Bronchial epithelial cell (primary cell): Measurements from ENCODE around the gene MMGT1. TPM values are rescaled to one million over a fixed set of nuclear protein-coding genes. Genes with fewer than 3 reads are reported as not detected.

Source experiments
- DNase-seq: peaks from one replicate; pipeline ENCODE4 v3.0.0-alpha.2; 2010; ENCODE audit warnings: low read depth
- FAIRE-seq: peaks from 2 replicates; lab custom pipeline; 2011; peaks lifted over from hg19 to GRCh38; lab: Jason Lieb, UNC
- H3K27me3 ChIP-seq: 2 replicates; pipeline ENCODE4 v1.5.1; 2011; ENCODE audit warnings: low read length; ENCODE audit not compliant: control insufficient read depth, insufficient read depth
- H3K36me3 ChIP-seq: 2 replicates; pipeline ENCODE4 v1.5.1; 2011; ENCODE audit warnings: low read length; ENCODE audit not compliant: control insufficient read depth, insufficient read depth
- H3K4me3 ChIP-seq: 2 replicates; pipeline ENCODE4 v1.5.1; 2011; ENCODE audit warnings: mild to moderate bottlenecking, low read depth, low read length, control low read depth
- total RNA-seq: library from RNA; depleted of rRNA; stranded (reverse); fragments of >200 nt; gene quantifications from 2 replicates; pipeline ENCODE4 v1.2.1, GENCODE V29; 2014
- TF ChIP-seq, protein P1 (sequence below): IDR thresholded peaks from 2 replicates; pipeline ENCODE4 v1.5.1; 2011; ENCODE audit warnings: mild to moderate bottlenecking, moderate library complexity, low read length, control low read depth, inconsistent platforms; ENCODE audit not compliant: insufficient read depth, severe bottlenecking

MMGT1 gene
- total RNA-seq, 1 donor from 2014 or later = 7.9 TPM

DNA sequence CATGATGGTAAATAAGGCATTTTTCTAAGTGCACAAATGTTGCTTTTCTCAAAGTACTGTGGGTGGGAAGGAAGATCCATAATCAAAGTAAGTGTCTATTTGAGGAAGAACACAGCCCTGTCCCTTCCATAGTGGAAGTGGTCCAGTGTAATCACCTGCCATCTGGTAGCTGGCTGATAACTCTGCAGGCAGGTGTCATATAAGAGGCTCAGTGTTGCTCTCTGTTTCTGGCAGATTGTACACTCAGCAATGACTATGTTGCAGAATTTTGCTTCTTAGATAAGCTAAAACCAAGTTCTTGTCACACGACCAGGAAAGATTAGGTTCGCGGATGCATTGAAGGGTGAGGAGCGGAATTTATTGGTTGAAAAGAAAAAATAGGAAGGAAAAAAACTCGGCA is 59.4 kb downstream of the MMGT1 start:
- no peaks in the 10 kb centered on the region for H3K27me3 ChIP-seq
- no peak overlapping the region for H3K4me3 ChIP-seq
- no peak for FAIRE-seq
- TF ChIP-seq, protein P1, sequence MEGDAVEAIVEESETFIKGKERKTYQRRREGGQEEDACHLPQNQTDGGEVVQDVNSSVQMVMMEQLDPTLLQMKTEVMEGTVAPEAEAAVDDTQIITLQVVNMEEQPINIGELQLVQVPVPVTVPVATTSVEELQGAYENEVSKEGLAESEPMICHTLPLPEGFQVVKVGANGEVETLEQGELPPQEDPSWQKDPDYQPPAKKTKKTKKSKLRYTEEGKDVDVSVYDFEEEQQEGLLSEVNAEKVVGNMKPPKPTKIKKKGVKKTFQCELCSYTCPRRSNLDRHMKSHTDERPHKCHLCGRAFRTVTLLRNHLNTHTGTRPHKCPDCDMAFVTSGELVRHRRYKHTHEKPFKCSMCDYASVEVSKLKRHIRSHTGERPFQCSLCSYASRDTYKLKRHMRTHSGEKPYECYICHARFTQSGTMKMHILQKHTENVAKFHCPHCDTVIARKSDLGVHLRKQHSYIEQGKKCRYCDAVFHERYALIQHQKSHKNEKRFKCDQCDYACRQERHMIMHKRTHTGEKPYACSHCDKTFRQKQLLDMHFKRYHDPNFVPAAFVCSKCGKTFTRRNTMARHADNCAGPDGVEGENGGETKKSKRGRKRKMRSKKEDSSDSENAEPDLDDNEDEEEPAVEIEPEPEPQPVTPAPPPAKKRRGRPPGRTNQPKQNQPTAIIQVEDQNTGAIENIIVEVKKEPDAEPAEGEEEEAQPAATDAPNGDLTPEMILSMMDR = no peak
- no peak for DNase-seq
- no peaks in the 10 kb centered on the region for H3K36me3 ChIP-seq

Other genes starting within 250 kb of the MMGT1 start
- not detected in 2 replicates for gene CT45A3, start 205.8 kb downstream of the MMGT1 start, total RNA-seq
- gene CT45A5, start 188.5 kb downstream of the MMGT1 start, total RNA-seq = not detected in 2 replicates
- gene CT45A6, start 171.2 kb downstream of the MMGT1 start, total RNA-seq = not detected in 2 replicates
- not detected in 2 replicates for gene CT45A2, start 154.0 kb downstream of the MMGT1 start, total RNA-seq
- not detected in 2 replicates for gene CT45A7, start 136.7 kb downstream of the MMGT1 start, total RNA-seq
- gene CT45A8, start 119.5 kb downstream of the MMGT1 start, total RNA-seq = not detected in 2 replicates
- gene CT45A9, start 102.2 kb downstream of the MMGT1 start, total RNA-seq = not detected in 2 replicates
- gene CT45A10, start 80.5 kb downstream of the MMGT1 start, total RNA-seq = not detected in 2 replicates
- not detected in 2 replicates for gene SAGE1, start 80.3 kb downstream of the MMGT1 start, total RNA-seq
- gene SLC9A6, start 11.4 kb upstream of the MMGT1 start, total RNA-seq = 22.3 and 24.2 TPM in 2 replicates
- 39.3 and 45.5 TPM in 2 replicates for gene FHL1, start 173.5 kb upstream of the MMGT1 start, total RNA-seq